ENCODE measurements around the gene TUT4. TPM values are rescaled to one million over a fixed set of nuclear protein-coding genes. Genes with fewer than 3 reads are reported as not detected.

The TUT4 gene
- total RNA-seq, 1 donor from 2014 or later, result 78.5 TPM

DNA sequence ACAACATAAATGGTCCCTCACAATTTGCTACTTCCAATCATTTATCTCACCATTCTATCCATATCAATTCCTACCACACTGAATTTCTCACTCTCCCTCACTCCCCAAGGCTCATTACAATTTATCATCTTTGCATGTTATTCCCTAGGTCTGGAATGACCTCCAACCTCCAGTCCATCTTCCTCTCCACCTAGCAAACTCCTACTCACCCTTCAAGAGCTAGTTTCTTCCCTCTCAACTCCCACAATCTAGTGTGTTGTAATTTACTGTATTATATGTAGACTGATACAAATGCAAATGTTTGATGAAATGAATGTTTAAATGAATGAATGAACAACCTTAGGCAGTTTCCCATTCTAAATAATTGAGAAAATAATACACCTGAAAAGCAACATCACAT lies 3.6 kb downstream of the TUT4 start:
- H3K4me1 Mint-ChIP-seq (ENCODE audit: unreplicated experiment), result peaks cover 14% of the 10 kb centered on the region
- H3K9me3 Mint-ChIP-seq (ENCODE audit: unreplicated experiment), result no peaks in the 10 kb centered on the region
- no peak for DNase-seq (ENCODE audit: low spot score)
- H3K27me3 Mint-ChIP-seq (ENCODE audit: unreplicated experiment), result peaks cover under 1% of the 10 kb centered on the region
- no peak overlapping the region for H3K27ac Mint-ChIP-seq (ENCODE audit: unreplicated experiment)
- H3K4me3 Mint-ChIP-seq (ENCODE audit: unreplicated experiment), result no peak overlapping the region
- TF ChIP-seq, protein P1, sequence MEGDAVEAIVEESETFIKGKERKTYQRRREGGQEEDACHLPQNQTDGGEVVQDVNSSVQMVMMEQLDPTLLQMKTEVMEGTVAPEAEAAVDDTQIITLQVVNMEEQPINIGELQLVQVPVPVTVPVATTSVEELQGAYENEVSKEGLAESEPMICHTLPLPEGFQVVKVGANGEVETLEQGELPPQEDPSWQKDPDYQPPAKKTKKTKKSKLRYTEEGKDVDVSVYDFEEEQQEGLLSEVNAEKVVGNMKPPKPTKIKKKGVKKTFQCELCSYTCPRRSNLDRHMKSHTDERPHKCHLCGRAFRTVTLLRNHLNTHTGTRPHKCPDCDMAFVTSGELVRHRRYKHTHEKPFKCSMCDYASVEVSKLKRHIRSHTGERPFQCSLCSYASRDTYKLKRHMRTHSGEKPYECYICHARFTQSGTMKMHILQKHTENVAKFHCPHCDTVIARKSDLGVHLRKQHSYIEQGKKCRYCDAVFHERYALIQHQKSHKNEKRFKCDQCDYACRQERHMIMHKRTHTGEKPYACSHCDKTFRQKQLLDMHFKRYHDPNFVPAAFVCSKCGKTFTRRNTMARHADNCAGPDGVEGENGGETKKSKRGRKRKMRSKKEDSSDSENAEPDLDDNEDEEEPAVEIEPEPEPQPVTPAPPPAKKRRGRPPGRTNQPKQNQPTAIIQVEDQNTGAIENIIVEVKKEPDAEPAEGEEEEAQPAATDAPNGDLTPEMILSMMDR (IDR thresholded peaks at IDR 0.05; ENCODE audit: unreplicated experiment), result no peak
- H3K36me3 Mint-ChIP-seq (ENCODE audit: low read depth, unreplicated experiment), result no peaks in the 10 kb centered on the region

DNA sequence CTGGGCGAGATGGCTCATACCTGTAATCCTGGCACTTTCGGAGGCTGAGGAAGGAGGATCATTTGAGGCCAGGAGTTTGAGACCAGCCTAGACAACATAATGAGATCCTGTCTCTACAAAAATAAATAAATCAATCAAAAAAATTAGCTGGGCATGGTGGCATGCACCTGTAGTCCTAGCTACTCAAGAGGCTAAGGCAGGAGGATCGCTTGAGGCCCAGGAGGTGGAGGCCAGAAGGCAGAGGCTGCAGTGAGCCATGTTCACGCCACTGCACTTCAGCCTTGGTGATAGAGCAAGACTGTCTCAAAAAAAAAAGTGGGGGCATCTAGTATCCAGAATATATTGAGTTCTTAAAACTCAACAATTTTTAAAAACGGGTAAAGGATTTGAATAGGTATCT lies 6.0 kb downstream of the TUT4 start:
- peaks cover 10% of the 10 kb centered on the region for H3K4me1 Mint-ChIP-seq (ENCODE audit: unreplicated experiment)
- no peak overlapping the region for H3K4me3 Mint-ChIP-seq (ENCODE audit: unreplicated experiment)
- peaks cover 4% of the 10 kb centered on the region for H3K9me3 Mint-ChIP-seq (ENCODE audit: unreplicated experiment)
- no peak for DNase-seq (ENCODE audit: low spot score)
- TF ChIP-seq, protein P1 (IDR thresholded peaks at IDR 0.05; ENCODE audit: unreplicated experiment), result no peak
- H3K36me3 Mint-ChIP-seq (ENCODE audit: low read depth, unreplicated experiment), result peaks cover 9% of the 10 kb centered on the region
- H3K27ac Mint-ChIP-seq (ENCODE audit: unreplicated experiment), result no peak overlapping the region
- H3K27me3 Mint-ChIP-seq (ENCODE audit: unreplicated experiment), result no peaks in the 10 kb centered on the region

DNA sequence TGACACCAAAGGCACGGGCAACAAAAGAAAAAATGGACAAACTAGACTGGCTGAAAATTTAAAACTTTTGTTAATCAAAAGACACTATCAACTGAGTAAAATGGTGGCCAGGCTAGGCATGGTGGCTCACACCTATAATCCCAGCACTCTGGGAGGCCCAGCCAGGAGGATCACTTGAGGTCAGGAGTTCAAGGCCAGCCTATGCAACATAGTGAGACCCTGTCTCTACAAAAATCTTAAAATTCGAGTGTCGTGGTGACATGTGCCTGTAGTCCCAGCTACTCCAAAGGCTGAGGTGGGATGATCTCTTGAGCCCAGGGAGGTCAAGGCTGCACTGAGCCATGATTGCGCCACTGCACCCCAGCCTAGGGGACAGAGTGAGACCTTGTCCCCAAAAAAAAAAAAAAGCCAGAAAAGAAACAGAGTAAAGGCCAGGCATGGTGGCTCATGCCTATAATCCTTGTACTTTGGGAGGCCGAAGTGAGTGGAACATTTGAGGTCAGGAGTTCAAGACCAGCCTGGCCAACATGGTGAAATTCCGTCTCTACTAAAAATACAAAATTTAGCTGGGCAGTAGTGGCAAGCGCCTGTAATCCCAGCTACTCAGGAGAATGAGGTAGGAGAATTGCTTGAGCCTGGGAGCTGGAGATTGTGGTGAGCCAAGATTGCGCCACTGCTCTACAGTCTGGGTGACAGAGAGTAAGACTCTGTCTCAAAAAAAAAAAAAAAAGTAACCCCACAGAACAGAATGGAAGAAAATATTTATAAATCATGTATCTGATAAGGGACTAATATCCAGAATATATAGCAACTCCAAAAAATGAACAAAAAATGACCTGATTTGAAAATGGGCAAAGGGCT lies 8.0 kb downstream of the TUT4 start:
- TF ChIP-seq, protein P1 (IDR thresholded peaks at IDR 0.05; ENCODE audit: unreplicated experiment), result no peak
- Mint-ChIP-seq H3K4me3 (ENCODE audit: unreplicated experiment) (no peak overlapping the region), H3K27me3 (ENCODE audit: unreplicated experiment) (no peaks in the 10 kb centered on the region), H3K4me1 (ENCODE audit: unreplicated experiment) (peaks cover 4% of the 10 kb centered on the region), H3K9me3 (ENCODE audit: unreplicated experiment) (peaks cover 4% of the 10 kb centered on the region), H3K27ac (ENCODE audit: unreplicated experiment) (no peak overlapping the region), H3K36me3 (ENCODE audit: low read depth, unreplicated experiment) (peaks cover 18% of the 10 kb centered on the region)
- DNase-seq (ENCODE audit: low spot score), result no peak

DNA sequence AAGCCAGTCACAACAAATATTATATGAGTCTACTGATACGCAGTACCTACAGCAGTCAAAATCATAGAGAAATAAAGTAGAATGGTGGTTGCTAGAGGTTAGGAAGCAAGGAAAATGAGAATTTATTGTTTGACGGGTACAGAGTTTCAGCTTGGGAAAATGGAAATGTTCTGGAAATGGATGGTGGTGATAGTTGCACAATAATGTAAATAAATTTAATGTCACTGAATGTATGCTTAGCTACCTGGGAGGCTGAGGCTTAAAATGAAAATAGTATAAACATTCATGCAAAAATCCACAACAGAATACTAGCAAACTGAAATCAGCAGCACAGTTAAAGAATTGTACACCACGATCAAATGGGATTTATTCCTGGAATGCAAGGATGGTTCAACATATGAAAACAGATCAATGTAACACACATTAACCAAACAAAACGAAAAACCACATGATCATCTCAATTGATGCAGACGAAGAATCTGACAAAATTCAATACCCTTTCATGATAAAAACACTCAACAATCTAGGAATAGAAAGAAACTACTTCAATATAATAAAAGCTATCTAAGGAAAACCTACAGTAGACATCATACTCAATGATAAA lies 10.7 kb downstream of the TUT4 start:
- no peak for DNase-seq (ENCODE audit: low spot score)
- peaks cover 23% of the 10 kb centered on the region for H3K36me3 Mint-ChIP-seq (ENCODE audit: low read depth, unreplicated experiment)
- H3K4me3 Mint-ChIP-seq (ENCODE audit: unreplicated experiment), result peak overlapping the region; percentile 69
- no peak overlapping the region for H3K27ac Mint-ChIP-seq (ENCODE audit: unreplicated experiment)
- H3K9me3 Mint-ChIP-seq (ENCODE audit: unreplicated experiment), result peaks cover 4% of the 10 kb centered on the region
- H3K4me1 Mint-ChIP-seq (ENCODE audit: unreplicated experiment), result peaks cover 8% of the 10 kb centered on the region
- no peaks in the 10 kb centered on the region for H3K27me3 Mint-ChIP-seq (ENCODE audit: unreplicated experiment)
- TF ChIP-seq, protein P1 (IDR thresholded peaks at IDR 0.05; ENCODE audit: unreplicated experiment), result no peak
